NCI-H345 treated with DMSO at 0.1 percent for 48 hours (cell line): ENCODE results near the gene GPSM1.

Experiments used
- DNase-seq: peaks from one replicate; lab custom pipeline; 2025; ENCODE audit not compliant: unreplicated experiment; lab: John Stamatoyannopoulos, UW

Gene GPSM1

DNA sequence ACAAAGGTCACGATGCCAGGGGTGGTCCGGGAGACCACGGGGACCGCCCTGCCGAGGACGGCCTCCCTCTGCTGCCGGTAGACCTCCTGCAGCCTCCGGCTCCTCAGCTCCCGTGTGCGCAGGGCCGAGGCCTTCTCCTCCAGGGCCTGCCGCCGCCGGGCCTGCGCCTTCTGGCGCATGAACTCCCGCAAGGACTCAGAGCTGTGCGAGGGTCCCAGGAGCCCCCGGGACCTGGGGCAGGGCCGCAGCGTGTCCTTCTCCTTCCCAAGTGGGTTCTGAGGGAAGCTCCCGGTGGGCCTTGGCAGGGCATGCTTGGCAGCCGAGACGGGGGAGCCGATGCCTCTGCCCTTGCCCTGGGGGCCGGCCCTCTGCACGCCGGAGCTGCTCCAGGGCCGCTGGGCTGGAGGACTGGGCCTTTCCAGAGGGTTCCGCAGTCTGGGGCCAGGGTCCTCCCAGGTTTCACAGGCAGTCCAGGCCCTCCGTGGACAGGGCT lies 36.8 kb upstream of the GPSM1 start:
- DNase-seq = no peak

DNA sequence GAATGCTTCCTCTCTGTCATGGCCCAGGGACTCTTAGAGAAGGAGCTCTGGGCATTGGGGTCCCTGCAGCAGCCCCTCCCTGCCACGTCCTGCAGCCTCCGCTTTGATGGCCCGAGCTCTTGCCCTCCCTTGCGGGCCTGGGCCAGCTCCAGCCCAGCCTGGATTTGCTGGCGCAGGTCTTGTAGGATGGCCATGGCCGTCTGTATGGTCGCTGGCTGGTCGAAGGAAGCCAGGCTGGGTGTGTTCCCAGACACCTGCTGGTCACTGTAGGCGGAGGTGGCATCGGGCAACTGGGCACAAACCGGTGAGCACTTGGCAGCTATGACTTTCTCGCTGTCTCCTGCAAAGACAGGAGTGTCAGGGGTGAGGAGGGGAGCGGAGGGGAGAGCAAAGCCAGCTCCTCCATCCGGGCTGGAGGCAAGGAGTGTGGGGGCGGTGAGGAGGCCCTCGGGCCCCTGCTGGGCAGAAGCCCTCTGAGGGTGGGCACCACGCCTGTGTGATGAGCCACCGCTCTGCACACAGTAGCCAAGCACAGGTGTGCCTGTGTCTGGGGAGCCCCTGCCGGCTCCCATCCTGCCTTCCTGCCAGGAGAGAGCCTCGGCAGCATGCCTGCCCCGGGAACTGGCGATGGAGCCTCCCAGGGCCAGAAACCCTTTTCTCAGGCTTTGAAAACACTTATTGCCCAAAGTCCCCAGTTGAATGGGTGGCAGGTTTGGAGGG lies 35.9 kb upstream of the GPSM1 start:
- DNase-seq = no peak

DNA sequence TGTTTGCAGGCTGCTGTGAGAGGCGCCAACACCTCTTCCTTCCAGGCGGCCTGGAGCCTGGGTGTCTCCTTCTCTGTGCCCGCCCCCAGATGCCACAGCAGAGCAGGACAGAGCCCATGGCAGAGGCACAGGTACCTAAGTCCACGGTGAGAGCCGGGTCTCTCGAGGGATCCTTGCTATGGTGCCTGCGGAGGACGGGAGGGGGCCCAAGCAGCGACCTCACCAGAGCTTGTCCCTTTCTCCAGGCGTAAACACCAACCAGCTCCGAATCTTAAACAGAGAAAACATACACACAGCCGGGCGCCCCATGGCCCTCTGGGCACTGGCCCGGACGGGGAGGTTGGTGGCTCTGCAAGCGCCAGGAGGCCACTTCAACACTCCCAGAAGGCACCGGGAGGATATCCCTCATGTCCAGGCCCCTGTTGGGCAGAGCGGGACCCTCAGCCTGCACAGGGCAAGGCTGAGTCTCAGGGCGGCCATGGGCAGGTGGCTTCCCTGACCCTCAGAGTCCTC lies 35.3 kb upstream of the GPSM1 start:
- no peak for DNase-seq

DNA sequence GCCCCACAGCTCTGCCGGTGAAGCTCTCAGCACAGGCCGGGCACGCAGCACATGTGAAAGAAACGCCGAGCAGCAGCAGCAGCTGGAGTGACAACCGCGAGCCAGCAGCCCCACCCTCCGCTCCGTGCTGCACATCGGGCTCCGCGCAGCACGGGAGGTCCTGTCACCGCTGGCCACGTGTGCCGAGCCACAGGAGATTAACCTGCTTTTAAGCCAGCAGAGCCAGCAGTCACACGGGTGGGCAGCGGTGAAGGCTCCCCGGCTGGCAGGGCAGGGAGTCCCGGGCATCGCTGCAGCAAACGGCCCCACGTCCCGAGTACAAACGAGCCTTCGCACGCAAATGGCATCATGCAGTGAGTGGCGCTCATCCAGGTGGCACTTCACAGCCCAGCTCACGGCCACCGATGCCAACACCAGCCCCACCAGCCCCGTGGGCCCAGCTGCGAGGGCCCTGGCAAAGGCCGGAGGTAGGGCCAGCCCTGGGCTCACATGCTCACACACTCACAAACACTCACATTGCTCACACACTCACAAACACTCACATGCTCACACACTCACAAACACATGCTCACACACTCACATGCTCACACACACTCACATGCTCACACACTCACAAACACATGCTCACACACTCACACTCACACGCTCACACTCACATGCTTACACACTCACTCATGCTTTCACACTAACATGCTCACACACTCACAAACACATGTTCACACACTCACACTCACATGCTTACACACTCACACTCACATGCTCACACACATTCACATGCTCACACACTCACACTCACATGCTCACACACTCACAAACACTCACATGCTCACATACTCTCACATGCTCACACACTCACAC lies 34.5 kb upstream of the GPSM1 start:
- no peak for DNase-seq

DNA sequence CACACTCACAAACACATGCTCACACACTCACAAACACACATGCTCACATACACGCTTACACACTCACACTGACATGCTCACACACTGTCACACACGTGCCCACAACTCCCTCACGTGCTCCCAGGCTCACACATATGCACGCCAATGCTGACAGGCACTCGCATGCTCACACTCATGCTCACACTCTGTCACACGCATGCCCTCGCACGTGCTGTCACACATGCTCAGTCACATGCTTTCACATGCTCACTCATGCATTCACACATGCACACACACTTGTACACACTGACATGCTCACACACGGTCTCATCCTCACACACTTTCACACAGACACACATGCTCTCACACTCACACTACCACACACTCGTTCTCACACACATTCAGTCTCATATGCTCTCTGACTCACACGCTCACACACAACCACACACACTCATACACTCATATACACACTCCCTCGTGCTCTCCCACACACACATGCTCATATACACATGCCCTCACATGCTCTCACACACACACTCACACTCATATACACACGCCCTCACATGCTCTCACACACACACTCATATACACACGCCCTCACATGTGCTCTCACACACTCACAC lies 33.8 kb upstream of the GPSM1 start:
- no peak for DNase-seq

DNA sequence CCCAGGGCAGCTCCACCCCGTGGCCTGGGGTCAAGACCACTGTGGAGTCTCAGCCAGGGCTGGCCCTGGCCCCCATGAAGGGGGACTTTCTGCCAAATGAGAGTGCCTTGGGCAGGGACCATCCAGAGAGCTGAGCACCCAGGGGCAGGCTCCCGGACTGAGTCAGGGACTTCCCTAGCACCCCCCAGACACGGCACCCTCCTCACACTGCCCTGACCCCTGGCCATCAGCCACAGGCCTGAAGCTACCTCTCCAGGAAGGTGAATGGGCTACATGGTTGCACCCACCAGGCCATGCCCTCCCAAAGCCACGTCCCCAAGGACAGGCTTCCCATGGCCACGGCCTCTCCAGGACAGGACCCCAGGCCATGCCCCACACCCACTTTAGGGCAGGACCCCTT lies 32.9 kb upstream of the GPSM1 start:
- DNase-seq = no peak

DNA sequence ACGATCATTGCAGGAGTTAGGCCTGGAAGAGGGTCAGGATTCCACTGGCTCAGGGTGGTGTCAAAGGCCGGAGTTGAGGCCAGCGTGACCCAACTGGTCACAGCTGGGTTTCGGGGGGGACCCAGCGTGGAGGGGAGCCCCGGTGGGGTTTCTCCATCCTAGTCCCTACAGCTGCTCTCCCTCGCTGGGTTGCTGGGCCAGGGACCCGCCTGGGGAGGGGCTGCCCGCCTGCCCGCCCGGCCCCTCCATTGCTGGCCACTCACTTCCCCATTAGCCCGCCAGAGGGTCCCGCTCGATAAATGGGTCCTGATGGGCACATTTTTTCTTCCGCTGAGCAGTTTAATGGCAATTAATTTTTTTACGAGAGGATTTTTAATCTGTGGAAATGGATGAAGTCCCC lies 32.3 kb upstream of the GPSM1 start:
- DNase-seq = no peak

DNA sequence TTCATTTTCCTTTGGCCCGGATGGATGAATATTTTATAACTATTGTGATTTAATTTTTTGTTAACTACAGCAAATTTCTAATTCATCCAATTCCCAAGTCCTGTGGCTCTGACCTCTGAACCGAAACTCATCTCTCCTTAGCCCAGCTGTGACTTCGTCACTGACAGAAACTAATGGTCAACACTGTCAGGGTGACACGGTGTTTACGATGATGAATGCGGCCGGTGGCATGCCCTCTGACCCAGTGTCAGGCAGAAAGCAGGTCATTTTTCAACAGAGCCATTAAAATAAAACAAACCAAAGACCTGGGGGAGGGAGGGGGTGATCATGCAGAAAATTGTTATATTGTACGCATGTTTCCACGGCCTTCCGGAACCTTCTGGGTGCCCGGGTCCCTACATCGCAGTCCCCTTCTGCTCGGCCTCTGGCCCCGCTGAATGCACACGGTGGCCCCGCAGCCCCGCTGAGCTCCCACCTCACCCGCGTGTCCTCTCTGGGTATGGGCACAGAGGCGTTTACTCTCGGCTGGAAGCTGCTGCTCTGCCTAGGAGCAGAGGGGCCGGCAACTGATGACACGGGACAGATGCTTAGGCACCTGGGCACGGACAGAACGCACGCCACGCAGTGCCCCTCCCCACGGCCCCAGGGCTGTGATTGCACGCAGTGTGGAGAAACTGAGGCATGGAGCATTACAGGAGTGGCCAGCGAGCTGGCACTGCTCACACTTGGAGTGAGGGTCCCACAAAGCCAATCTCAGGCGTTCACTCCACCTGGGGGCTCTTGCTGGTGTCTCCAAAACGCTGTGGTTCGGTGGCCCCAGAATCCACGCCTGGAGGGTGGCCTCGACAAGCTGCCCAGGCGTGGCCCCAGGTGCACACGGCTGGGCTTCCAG lies 31.6 kb upstream of the GPSM1 start:
- no peak for DNase-seq

DNA sequence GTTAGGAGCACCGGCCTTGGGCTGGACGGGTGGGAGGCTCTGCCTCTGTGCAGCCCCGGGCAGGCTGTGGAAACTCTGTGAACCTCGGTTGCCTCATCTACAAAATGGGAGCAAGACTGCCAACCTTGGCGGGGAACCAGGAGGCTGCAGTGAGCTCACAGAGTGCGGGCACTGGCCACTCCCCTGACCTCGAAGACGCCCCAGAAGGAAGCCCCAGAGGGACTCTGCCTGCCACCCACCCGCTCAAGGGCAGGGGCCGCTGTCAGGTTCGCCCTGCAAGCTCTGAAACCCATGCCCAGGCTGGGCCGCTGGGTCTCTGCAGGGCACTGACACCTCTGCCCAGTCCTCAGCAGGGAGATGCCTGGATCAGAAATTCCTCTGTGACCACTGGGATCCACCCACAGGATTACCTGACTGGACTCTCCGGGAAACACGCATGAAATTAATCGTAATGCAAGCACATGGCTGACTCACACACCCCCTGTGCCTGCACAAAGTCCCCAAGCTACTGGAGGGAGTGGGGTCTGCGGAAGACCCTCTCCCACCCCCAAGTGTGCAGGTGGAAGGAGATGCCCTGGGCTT lies 30.8 kb upstream of the GPSM1 start:
- DNase-seq = no peak

DNA sequence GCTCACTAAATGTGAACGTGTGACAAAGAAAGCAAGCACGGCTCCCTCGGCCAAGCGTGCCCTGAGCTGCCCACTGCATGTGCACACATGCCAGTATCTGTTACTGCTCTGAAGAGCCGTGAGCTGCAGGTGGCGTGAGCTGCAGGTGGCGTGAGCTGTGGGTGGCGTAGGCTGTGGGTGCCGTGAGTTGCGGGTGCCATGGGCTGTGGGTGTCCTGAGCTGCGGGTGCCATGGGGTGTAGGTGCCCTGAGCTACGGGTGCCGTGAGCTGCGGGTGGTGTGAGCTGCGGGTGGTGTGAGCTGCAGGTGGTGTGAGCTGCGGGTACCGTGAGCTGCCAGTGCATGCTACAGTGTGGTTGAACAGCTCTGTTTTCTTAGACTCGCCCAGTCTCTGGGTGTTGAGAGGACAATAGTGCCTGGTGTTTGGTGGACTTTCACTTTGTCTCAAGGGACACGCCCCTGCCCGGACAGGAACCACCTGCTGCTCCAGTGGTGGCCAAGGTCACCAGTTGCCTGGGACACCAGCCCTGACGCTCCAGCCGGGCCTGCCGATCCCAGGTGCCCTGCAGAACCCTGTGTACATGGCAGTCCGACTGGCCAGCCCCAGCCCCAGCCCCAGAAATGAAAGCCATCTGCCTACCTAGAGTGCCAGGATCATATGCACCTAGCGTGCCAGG lies 30.2 kb upstream of the GPSM1 start:
- DNase-seq = peak; percentile 73

DNA sequence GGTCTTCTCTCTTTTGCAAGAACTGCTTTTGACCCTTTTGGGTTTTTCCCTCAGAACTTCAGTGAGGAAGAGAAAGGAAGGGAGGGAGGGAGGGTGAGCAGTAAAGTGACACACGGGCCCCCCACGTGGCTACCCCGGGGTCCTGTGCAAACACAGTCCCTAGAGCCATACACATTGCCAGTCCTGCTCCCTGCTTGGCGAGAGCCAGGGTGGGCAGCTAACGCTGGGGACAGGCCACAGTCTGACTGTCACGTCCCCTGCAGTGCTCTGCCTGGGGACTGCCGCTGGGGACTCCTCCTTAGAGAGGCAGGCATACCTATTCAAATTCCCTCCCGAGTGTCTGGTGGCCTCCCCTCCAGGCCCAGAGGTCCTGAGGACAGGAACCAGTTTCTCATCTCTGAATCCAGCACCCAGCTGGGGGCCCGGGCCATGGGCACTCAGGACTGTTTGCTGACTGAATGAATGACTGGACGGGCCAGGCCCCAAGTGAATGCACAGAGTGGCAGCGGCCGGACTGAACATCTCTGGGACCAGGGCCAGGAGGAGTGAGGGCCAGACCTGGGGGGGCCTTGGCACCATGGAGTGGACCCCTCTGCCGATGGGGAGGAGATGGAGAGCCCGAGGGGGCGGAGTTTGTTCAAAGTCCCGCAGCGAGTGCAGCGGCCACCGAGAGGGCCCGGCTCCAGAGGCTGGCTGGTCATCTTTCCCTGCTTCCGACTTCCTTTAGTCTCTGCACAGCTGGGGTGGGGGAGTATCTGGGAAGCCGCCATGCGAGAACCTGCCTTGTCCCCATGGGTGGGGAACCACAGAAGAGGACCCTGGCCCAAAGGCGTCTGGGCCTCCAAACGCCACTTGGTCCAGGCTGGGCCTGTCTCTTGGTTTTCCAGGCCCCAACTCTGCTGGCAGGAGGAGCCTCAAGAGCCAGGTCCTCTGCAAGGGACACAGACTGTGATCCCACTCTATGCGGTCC lies 29.3 kb upstream of the GPSM1 start:
- no peak for DNase-seq

DNA sequence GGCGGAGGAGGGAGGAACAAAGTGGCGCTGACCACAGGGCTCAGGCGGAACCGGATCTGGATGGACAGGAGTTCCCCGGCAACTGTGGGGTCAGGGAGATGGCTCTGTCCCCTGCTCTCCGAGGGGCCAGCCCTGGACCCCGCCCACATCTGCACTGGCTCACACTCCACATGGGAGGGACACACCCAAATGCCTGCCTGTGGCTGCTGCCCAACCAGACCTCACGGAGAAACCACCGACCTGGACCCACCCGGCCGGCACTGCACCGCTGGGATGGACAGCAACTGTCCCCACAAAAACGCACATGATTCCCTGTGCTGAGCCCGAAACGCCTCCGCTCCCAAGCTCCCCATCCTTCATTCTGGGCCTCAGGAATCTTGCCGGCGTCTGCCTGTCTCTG lies 28.2 kb upstream of the GPSM1 start:
- DNase-seq = no peak

DNA sequence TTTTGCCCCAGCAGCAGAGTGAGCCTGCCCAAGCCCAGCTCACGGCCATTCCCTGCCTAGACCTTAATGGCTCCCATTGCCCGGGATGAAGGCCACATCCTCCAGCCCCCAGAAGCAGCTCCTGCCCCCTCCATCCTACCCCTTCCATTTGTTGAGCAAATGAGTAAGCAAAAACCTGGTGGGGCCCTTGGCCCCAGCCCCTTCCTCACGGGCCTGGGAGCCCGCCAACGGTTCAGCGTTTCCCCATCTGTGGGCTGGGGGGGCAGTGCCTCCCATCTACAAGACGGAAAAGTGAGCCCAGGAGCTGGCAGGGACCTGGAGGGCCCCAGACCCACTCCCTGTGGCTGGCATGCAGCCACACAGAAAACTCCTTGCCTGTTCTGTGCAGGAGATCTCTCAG lies 27.8 kb upstream of the GPSM1 start:
- DNase-seq = no peak

DNA sequence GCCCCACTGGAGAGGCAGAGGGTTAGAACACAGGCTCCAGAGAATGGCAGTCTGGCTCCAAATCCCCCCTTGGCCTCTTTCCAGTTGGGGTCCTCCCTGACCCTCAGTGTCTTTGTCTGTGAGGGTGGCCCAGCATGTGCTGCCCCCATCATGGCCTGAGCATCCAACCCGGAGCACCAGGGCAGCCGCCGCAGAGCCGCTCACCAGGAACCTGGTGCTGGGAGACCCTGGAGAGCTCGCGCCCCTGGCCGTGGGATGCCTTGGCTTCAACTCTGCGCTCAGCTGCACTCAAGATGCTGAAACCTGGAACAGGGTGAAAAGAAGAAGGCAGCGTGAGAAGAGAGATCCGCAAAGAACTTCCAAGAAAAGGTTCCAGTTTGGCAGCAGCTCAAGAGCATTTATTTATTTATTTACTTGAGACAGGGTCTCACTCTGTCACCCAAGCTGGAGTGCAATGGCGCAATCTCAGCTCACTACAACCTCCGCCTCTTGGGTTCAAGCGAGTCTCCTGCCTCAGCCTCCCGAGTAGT lies 27.3 kb upstream of the GPSM1 start:
- no peak for DNase-seq

DNA sequence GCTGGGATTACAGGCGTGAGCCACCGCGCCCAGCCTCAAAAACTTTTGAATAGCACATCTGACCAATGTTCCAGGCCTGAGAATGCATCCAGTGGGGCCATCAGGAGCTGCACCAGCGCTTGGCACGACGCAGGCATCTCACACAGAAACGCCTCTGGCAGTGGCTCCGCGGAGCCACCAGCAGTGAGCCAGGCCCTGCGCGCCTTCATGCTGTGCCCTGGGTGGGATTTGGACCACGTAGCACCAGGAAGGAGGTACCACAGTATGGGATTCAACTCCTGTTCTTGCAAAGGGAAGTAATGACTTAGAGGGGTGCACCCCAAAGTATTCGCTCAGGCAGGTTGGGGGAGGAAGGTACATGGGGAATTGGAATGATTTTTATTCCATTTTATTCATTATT lies 26.5 kb upstream of the GPSM1 start:
- no peak for DNase-seq

DNA sequence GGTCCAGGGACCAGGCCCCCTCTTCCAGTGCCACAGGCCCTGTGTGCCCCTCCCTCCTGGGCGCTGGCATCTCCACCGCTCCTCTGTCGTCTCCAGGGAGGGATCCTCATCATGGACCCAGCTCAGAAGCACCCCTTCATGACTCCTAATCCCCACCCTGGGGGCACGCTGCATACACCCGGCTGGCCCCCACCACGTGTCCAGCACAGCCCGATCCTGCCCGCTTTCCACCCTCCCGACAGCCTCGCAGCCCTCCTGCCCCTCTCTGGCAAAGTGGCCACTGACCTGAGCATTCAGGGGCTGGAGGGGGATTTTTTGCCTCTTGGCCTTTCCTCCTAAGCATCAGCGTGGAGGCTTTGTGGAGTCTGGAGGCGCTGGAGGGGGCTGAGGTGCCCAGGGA lies 24.8 kb upstream of the GPSM1 start:
- DNase-seq = no peak

DNA sequence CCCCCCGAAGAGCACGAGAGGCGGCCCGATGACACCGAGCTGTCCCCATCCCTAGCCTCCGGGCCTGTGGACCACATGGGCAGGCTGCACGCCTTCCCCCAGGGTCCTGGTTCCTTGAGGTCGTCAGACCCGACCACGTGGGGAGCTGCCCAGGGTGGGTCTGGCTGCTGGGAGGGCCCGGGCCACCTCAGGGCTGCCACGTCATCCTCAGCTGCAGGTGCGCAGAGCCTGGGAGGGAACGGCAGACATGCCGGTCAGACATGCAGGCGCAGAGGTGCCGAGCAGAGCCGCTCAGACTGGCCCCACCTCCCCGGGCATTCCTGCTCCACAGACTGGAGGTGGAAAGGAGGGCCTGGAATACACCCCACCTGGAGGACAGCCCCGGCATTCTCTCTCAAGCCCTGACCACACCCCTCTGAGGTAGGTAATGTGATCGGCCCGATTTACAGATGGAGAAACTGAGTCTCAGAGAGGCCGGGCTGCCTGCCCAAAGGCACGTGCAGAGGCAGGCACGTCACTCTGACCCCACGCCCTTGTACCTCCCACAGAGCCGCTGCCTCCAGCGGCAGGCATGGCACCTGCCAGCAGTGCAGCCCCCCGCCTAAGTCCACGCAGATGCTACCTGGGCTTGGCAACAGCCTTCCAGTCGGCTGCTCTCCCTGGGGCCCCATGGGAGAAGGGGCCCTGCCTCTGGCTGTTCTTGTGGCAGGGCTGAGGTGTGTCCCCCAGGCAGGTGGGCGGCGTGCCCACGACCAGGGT lies 24.1 kb upstream of the GPSM1 start:
- DNase-seq = no peak
